GM18505 (cell line): Measurements from ENCODE around the gene CCN6.
A peak's percentile ranks its signal among the peaks of the same experiment; 100 is the strongest.
"Not testable (repeated sequence)": the region's sequence is repeated elsewhere in the genome, so short reads cannot be mapped to it uniquely, and the experiment has no call there.

ENCODE experiments used
- ATAC-seq: cut with Tn5 transposase; IDR thresholded peaks from one replicate; pipeline ENCODE4 v1.9.1; 2021; ENCODE audit not compliant: unreplicated experiment
- POLR2A ChIP-seq: IDR thresholded peaks from 4 replicates; pipeline ENCODE4 v1.6.1; 2011; ENCODE audit warnings: borderline replicate concordance; ENCODE audit not compliant: insufficient read depth, insufficient read length; ENCODE audit errors: extremely low read depth

Gene CCN6

DNA sequence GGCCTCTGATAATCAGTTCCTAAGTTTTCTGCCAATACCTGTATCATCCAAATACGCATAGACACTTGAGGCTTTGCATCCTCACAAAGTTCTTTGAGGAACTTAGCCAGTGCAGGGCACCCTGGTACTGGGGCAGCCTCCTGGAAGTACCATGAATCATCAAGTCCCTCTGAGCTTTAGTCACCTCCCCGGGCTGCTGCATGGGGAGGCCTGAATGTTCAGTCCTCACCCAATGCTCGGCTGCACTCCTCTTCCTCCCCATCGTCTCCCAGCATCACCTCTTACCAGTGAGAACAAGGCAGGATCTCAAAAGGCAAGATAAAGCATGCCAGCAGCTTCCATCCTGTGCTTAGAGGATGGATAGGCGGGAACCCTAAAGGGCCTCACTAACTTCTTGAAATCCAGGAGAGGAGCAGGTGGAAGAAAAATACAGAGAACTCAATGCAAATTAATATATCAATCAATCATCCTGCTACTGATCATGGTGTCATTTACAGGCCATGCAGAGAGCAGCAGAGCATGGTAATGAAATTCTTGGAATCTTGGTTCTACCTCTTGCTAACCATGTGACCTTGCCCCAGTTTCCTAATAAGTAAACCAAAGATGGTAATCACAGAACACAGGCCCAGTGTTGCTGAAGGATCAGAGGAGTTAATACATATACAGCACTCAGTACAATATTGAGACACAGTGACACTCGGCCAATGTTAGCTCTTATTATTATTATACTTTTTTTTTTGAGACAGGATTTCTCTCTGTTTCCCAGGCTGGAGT lies 4.7 kb upstream of the CCN6 start:
- no peak for ATAC-seq

DNA sequence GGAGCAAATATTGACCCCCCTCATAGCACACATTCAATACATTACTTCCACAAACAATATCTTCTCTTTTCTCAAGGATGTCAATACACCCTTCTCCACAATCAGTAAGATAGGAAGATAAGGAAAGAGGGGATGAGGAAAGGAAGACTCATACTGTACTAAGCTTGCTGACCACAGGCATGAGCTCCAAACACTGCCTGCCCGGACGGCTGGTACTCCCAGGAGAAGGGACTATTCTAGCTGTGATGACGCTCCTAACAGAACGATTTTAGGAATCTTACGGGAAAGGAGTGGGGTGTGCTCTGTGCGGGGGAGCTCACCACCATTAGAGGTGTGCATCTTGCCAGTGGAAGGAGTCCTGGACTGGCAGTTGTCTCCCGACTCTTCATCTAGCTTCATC lies 3.9 kb upstream of the CCN6 start:
- TF ChIP-seq POLR2A: no peak
- ATAC-seq: no peak

More for the DNA sequence above, 4.7 kb upstream of the CCN6 start:
- no peak for TF ChIP-seq POLR2A

DNA sequence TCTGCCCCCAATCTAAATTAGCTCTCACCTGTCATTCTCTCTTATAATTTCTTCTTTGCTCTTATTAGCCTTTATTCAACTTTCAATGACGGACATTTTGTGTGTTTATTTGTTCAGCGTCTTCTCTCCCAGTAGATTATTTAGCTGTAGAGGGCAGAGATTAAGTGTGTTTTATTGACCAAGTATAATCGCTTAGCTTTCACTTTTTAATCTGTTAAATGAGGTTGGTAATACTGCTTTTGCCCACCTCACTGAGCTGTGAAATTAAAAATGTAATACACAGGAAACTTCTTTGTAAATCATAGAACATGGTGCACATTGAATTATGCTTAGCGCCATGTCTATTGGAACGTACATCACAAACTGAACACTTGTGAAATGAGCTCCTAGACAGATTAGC lies 3.5 kb upstream of the CCN6 start:
- no peak for ATAC-seq

DNA sequence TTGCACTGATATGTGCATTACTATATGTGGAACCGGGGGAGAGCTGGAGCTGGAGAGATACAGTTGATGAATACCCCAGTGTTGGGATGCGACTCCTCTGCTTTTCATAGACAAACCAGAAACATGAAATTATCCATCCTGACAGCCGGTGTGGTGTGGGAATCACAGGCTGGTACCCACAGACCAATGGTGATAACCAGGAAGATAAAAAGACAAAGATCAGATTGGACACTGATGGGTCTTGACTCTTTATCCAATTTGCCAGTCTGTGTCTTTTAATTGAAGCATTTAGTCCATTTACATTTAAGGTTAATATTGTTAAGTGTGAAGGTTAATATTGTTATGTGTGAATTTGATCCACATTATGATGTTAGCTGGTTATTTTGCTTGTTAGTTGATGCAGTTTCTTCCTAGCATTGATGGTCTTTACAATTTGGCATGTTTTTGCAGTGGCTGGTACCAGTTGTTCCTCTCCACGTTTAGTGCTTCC lies 2.6 kb upstream of the CCN6 start:
- not testable (repeated sequence) for ATAC-seq

More for the DNA sequence above, 3.5 kb upstream of the CCN6 start:
- no peak for TF ChIP-seq POLR2A

DNA sequence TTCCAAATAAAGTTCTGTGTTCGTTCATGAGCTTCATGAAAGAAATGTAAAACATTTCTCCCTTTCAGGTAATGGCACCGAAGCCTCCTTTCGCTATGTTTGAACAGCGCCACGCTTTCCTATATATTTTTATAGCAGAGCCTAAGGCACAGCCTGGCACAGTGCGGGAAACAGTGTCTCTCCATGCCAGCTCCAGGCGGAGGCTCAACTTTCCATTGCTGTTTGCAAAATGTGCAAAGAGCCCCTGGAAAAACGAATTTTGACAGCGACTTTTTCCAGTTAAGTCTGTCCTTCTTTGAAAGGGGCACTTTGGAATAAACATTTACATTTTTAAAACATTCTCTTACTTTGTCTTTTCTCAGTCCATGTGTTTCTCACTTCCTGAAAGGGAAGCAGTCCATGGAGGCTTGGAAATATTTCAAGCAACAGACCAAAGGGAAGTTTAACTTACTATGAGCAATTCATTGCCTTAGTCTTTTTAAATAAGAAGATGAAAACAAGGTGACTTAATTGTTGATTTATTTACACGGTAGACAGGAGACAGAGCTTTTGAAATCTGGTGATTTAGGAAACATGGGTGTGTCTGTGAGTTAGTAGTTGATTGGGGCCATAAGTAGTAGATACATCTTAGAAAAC lies 769 bp downstream of the CCN6 start:
- no peak for ATAC-seq
- TF ChIP-seq POLR2A: no peak

DNA sequence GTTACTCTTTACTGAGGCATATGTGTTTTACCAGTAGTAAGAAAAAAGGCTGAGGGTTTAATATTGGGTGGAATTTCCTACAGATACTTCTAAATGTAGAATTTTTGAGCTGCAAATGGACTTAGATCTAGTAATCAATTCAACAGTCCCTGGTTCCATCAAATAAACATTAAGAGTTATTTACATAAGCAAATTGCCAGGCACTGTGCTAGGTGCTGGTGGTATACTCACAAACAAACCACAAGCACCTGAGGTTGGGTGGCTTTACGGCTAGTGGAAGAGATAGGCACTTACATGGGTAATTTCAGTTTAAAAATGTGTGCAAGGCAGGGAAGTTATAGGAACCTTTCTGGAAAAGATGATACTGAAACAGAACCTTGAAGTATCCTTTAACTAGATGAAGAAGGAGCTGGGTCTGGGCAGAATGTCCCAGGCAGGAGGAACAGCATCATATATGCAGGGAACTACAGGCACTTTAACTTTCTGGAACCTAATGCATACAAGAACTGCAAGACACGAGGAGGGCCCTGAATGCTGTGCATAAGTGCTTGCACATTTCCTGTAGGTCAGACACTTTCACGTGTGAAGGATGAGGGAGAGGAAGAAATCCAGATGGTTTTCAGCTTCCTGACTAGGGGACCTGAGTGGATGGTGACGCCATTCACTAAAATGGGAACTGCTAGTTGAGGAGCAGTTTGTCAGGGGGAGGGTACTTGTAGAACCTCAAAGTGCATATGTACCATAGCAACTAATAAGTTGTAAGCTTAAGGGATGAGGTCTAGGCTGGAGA lies 4.5 kb downstream of the CCN6 start:
- TF ChIP-seq POLR2A: no peak
- ATAC-seq: no peak

DNA sequence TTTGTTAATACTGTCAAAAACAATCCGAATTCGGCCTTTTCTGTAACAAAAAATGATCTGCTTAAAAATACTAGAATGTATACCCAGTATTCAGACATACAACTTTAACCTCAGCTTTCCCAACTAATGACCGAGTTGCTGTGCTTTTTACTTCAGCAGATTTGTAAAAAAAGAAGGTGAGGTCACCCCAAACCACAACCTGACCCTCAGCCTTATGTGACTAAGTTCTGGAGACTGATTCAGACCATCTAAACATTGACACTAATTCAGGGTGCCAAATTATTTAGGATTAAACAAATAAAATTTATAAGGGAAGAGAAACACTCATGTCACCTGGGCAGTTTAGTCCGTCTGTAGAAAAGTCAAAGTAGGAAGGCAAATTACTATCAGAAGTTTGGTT lies 7.7 kb downstream of the CCN6 start:
- no peak for TF ChIP-seq POLR2A

DNA sequence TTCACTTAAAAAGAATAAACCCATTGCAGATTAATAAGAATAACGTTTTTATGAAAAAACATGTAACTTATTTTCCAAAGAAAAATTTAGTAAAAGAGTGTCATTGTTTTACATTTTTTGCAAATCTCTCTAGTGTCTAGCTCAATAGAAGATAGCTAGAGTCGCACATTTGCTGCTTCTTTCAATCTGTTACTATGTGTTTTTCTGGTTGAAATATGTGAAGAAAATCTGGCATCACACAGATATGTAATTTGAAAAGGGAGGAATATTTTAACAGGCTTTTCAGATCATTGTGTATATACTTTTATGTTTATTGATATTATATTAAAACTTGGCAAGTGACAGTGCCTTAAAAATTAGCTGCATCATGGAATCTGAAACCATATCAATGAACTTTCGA lies 9.1 kb downstream of the CCN6 start:
- no peak for ATAC-seq
- TF ChIP-seq POLR2A: no peak

More for the DNA sequence above, 7.7 kb downstream of the CCN6 start:
- no peak for ATAC-seq

DNA sequence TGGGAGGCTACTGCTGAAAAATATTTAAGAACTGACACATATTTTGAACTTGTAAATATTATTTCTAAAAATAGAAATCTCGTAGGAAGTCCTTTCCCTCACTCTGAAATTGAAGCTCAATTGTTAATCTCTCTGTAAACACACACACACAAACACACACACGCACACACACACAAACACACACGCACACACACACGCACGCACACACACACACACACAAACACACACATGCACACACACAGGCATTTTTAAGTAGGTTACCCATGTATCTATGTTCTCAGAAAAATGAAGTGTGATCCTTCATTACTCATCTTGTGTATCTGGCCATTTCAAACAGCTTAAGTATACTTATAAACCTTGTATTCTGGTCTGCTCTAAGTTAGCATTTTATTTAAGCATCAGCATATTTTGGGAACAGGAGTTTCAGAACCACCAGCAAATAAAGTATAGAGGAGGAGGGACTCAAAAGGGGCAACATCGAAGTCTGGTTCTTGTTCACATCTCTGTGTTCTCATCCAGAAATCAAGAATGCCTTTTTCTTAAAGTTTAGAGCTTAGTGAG lies 11.6 kb downstream of the CCN6 start:
- no peak for ATAC-seq
- TF ChIP-seq POLR2A: no peak

DNA sequence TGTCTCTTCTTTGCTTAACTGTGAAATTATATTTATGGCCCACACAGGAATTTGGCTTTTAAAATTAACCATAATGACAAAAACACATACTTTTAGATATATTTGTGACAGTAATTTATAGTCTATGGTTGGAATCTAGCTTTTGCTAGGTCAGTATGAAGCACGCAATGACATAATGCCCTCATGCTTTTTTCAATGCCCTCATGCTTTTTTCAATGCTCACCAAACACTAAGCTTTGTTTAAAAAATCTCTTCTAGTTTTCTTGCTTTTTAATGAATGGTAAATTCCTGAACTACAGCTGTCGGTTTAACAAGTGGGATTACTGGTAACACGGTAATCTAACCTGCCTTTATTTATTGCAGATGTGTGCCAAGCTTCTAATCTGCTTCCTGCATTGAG lies 12.7 kb downstream of the CCN6 start:
- ATAC-seq: no peak
- no peak for TF ChIP-seq POLR2A

DNA sequence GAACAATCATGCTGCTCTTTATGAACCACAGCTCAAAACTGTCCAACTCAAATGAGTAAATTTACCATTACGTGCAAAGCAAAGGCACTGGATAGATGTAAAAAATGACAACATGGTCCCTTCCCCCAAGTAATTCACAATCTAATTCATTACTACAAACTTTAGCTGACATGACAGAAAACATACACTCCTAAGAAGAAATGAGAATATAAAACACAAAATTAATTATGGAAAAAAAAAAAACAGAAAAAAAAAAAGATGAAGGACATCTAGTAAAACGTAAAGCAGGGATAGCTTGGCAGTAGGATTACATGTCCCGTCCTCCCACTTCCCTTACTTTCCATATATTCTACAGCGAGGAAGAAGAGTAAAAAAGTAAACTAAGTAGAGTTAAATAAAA lies 27.7 kb downstream of the CCN6 start:
- TF ChIP-seq POLR2A: no peak
- ATAC-seq: no peak

DNA sequence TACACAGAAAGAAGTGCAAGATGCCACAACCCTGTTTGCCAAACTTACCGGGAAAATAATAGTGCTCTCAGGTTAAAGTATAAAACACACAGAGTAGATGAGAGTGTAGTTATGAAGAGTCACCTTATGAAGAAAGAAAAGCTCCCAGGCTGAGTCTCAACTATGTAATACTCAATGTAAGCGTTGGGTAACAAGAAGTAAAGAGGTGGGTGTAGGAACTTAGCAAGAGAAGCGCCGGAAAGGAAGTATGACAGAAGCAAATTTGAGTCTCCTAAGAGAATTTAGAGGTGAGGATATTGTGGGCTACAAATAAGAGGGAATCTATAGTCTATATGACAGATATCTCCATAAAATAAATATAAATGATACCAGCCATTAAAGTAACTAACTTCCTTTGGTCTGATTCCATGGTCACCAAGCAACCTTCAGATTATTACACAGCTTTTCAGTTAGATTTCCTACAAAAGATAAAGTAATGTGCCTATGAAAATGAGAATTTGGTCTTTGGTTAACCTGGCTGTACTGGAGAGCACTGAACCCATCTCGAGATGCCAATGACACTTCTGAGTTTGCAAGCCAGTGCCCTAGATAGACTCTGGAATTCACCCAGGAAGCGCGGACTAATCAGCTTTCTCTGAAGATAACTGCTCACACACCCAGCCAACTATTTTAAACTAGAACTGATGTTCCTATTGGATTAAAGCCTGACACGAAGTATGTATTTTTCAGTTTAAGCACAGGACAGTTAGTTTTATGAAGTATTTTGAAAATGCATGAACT lies 31.6 kb downstream of the CCN6 start:
- ATAC-seq: no peak
- TF ChIP-seq POLR2A: no peak

DNA sequence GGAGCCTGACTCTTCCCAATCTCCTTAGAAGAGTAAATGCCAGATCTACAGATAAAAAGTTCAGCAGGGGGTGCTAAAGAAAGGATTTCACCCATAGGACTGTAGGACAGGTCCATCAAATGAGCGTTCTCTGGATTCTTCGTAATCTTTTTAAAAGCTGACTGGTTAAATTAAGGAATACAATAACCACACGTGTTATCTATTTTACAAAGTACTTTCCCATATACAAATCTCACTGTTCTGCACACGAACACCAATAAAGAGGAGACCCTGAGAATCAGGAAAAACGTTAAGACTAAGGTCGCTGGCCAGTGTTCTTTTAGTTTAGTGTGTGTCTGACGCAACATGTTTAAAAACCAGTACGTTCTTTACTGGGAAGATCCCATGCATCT lies 32.8 kb downstream of the CCN6 start:
- TF ChIP-seq POLR2A: no peak
- peak; percentile 23 for ATAC-seq

DNA sequence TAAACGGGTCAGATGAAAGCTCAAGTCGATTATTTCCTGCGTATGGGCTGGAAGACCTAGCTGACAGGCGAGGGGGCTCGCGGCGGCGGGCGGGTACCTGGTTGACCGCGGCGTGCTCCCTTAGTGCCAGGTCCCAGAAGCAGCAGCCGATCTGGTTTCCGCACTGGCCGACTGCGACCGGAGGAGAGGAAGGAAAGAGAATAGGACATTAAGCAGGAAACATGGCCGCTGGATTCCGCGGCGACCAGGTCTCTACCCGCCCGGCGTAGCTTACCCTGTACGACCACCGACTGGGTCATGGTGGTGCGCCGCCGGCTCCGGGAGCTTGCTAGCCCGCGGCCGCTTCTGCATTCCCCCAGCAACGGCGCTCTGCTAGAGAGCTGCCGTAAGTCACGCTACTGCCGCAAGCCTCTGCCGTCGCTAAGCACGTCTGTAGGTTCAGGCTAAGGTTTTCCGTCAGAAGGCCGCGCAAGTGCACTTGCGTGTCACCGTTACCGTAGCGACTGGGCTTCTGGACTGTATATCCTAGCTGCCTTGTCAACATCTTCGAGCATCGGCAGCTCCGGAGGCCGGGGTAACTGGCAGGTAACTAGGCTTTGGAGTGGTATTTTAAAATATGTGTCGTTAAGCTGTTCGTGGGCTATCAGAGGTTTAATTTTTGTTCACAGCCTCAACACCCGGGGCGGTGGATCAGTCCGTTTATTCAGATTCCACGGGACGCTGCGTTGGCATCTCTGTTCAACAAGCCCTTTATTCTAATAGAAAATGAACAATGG lies 33.4 kb downstream of the CCN6 start, which contains the start of the genes FAM229B and TUBE1:
TSS of gene FAM229B (plus strand) at position 456 of the 776 bp plus-strand sequence. CDS start 11,693 bp downstream, outside the sequence.
TSS of gene TUBE1 (minus strand) at position 347 of the 776 bp plus-strand sequence. CDS start at position 299, 48 bp downstream.
- peak; percentile 88 for TF ChIP-seq POLR2A
- peak; percentile 98 for ATAC-seq
